Measurements from ENCODE around the gene MTM1. TPM values are rescaled to one million over a fixed set of nuclear protein-coding genes. Genes with fewer than 3 reads are reported as not detected.
A peak's percentile ranks its signal among the peaks of the same experiment; 100 is the strongest.

Gene MTM1
- total RNA-seq, 1 donor from 2014 or later = 11.0 TPM

GRCh38 chrX:150587585-150588503, 19.4 kb downstream of the MTM1 start:
- Mint-ChIP-seq H3K9me3 (ENCODE audit: unreplicated experiment) (no peaks in the 10 kb centered on the region), H3K27ac (ENCODE audit: unreplicated experiment) (no peak overlapping the region), H3K4me3 (ENCODE audit: unreplicated experiment) (no peak overlapping the region), H3K27me3 (ENCODE audit: low read depth, unreplicated experiment) (no peaks in the 10 kb centered on the region), H3K36me3 (ENCODE audit: low read depth, unreplicated experiment) (peaks cover 4% of the 10 kb centered on the region), H3K4me1 (ENCODE audit: low read depth, unreplicated experiment) (no peaks in the 10 kb centered on the region)
- FAIRE-seq (peak; percentile 85), DNase-seq (ENCODE audit: low read depth) (no peak)
- Histone ChIP-seq H3K9me3 (ENCODE audit: insufficient read depth, low read depth, low read length) (no peaks in the 10 kb centered on the region), H3K36me3 (ENCODE audit: insufficient read depth, low read length) (no peaks in the 10 kb centered on the region), H3K4me3 (ENCODE audit: insufficient read depth, low read depth, low read length) (no peak overlapping the region), H4K20me1 (ENCODE audit: insufficient read depth, low read length) (no peaks in the 10 kb centered on the region), H3K27ac (ENCODE audit: low read depth, low read length) (no peak overlapping the region), H3K4me2 (ENCODE audit: low read length) (no peak overlapping the region), H3K27me3 (ENCODE audit: insufficient read depth, low read length) (no peaks in the 10 kb centered on the region), H2AFZ (ENCODE audit: low read depth, low read length) (no peak overlapping the region), H3K79me2 (ENCODE audit: insufficient read depth, low read length) (no peaks in the 10 kb centered on the region), H3K4me1 (ENCODE audit: insufficient read depth, low read length) (no peaks in the 10 kb centered on the region), H3K9ac (ENCODE audit: low read length) (no peak overlapping the region)
- TF ChIP-seq EZH2 (IDR thresholded peaks at IDR 0.05; ENCODE audit: insufficient read depth, low read length) = no peak
- TF ChIP-seq, protein P1, sequence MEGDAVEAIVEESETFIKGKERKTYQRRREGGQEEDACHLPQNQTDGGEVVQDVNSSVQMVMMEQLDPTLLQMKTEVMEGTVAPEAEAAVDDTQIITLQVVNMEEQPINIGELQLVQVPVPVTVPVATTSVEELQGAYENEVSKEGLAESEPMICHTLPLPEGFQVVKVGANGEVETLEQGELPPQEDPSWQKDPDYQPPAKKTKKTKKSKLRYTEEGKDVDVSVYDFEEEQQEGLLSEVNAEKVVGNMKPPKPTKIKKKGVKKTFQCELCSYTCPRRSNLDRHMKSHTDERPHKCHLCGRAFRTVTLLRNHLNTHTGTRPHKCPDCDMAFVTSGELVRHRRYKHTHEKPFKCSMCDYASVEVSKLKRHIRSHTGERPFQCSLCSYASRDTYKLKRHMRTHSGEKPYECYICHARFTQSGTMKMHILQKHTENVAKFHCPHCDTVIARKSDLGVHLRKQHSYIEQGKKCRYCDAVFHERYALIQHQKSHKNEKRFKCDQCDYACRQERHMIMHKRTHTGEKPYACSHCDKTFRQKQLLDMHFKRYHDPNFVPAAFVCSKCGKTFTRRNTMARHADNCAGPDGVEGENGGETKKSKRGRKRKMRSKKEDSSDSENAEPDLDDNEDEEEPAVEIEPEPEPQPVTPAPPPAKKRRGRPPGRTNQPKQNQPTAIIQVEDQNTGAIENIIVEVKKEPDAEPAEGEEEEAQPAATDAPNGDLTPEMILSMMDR (IDR thresholded peaks at IDR 0.05; ENCODE audit: insufficient read depth, low read depth, low read length) = peak; percentile 53

DNA sequence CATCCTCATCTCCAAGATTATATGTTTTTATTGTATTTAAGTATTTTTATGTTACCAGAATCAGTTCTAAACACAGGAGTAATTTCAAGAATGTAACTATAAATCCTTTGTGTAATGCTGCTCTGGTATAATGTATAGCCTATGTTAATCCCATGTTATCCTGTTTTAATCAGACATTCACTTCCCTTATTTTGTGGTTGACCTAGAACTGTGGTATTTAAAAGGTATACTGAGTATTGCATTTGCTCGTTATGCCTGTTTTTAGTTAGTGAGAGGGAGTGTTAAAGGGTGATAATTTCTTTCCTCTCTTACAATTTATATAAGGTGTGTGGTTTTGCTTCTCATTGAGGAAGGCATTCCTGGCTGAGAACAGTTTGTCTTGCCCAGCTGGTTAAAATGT, 26.2 kb downstream of the MTM1 start:
- Mint-ChIP-seq H3K4me1 (ENCODE audit: low read depth, unreplicated experiment) (no peaks in the 10 kb centered on the region), H3K4me3 (ENCODE audit: unreplicated experiment) (no peak overlapping the region), H3K36me3 (ENCODE audit: low read depth, unreplicated experiment) (no peaks in the 10 kb centered on the region), H3K27me3 (ENCODE audit: low read depth, unreplicated experiment) (no peaks in the 10 kb centered on the region), H3K27ac (ENCODE audit: unreplicated experiment) (no peak overlapping the region), H3K9me3 (ENCODE audit: unreplicated experiment) (no peaks in the 10 kb centered on the region)
- DNase-seq (ENCODE audit: low read depth) = no peak
- H2AFZ ChIP-seq (ENCODE audit: low read depth, low read length) = no peak overlapping the region
- H3K79me2 ChIP-seq (ENCODE audit: insufficient read depth, low read length) = no peaks in the 10 kb centered on the region
- H3K36me3 ChIP-seq (ENCODE audit: insufficient read depth, low read length) = no peaks in the 10 kb centered on the region
- H3K9me3 ChIP-seq (ENCODE audit: insufficient read depth, low read depth, low read length) = no peaks in the 10 kb centered on the region
- H3K27me3 ChIP-seq (ENCODE audit: insufficient read depth, low read length) = no peaks in the 10 kb centered on the region
- H4K20me1 ChIP-seq (ENCODE audit: insufficient read depth, low read length) = no peaks in the 10 kb centered on the region
- no peak for FAIRE-seq
- no peak overlapping the region for H3K9ac ChIP-seq (ENCODE audit: low read length)
- H3K27ac ChIP-seq (ENCODE audit: low read depth, low read length) = no peak overlapping the region
- no peaks in the 10 kb centered on the region for H3K4me1 ChIP-seq (ENCODE audit: insufficient read depth, low read length)
- TF ChIP-seq EZH2 (IDR thresholded peaks at IDR 0.05; ENCODE audit: insufficient read depth, low read length) = no peak
- TF ChIP-seq, protein P1 (IDR thresholded peaks at IDR 0.05; ENCODE audit: insufficient read depth, low read depth, low read length) = no peak
- H3K4me3 ChIP-seq (ENCODE audit: insufficient read depth, low read depth, low read length) = no peak overlapping the region
- H3K4me2 ChIP-seq (ENCODE audit: low read length) = no peak overlapping the region

- no peaks in the 10 kb centered on the region for H3K9me3 ChIP-seq (ENCODE audit: insufficient read depth, low read depth, low read length)
- no peaks in the 10 kb centered on the region for H3K27me3 Mint-ChIP-seq (ENCODE audit: low read depth, unreplicated experiment)
- H3K27ac Mint-ChIP-seq (ENCODE audit: unreplicated experiment) = no peak overlapping the region
- peaks cover 10% of the 10 kb centered on the region for H3K36me3 Mint-ChIP-seq (ENCODE audit: low read depth, unreplicated experiment)
- H3K4me3 Mint-ChIP-seq (ENCODE audit: unreplicated experiment) = no peak overlapping the region
- no peaks in the 10 kb centered on the region for H3K79me2 ChIP-seq (ENCODE audit: insufficient read depth, low read length)
- TF ChIP-seq EZH2 (IDR thresholded peaks at IDR 0.05; ENCODE audit: insufficient read depth, low read length) = no peak
- TF ChIP-seq, protein P1 (IDR thresholded peaks at IDR 0.05; ENCODE audit: insufficient read depth, low read depth, low read length) = no peak
- H3K4me3 ChIP-seq (ENCODE audit: insufficient read depth, low read depth, low read length) = no peak overlapping the region
- H3K4me2 ChIP-seq (ENCODE audit: low read length) = no peak overlapping the region
- H3K9ac ChIP-seq (ENCODE audit: low read length) = no peak overlapping the region
- H3K36me3 ChIP-seq (ENCODE audit: insufficient read depth, low read length) = no peaks in the 10 kb centered on the region
- H2AFZ ChIP-seq (ENCODE audit: low read depth, low read length) = no peak overlapping the region
- no peaks in the 10 kb centered on the region for H4K20me1 ChIP-seq (ENCODE audit: insufficient read depth, low read length)
- no peak overlapping the region for H3K27ac ChIP-seq (ENCODE audit: low read depth, low read length)
- H3K4me1 ChIP-seq (ENCODE audit: insufficient read depth, low read length) = no peaks in the 10 kb centered on the region
- H3K27me3 ChIP-seq (ENCODE audit: insufficient read depth, low read length) = no peaks in the 10 kb centered on the region
- H3K9me3 Mint-ChIP-seq (ENCODE audit: unreplicated experiment) = no peaks in the 10 kb centered on the region
- DNase-seq (ENCODE audit: low read depth) (no peak), FAIRE-seq (no peak)
- no peaks in the 10 kb centered on the region for H3K4me1 Mint-ChIP-seq (ENCODE audit: low read depth, unreplicated experiment)
Observed at GRCh38 chrX:150599226-150599625, 30.8 kb downstream of the MTM1 start.
